DND-41 (cell line): ENCODE results near the gene ZFC3H1.
"Not testable (repeated sequence)": the region's sequence is repeated elsewhere in the genome, so short reads cannot be mapped to it uniquely, and the experiment has no call there.

ENCODE experiments used
- ATAC-seq: fragments of 200-7000 bp; cut with Tn5 transposase; 3 replicates; pipeline ENCODE4 v1.9.1; 2021; ENCODE audit warnings: low read depth; ENCODE audit not compliant: insufficient read depth
- DNase-seq: peaks from one replicate; pipeline ENCODE4 v3.0.0-alpha.2; 2020
- H2AFZ ChIP-seq: 2 replicates; pipeline ENCODE4 v1.6.0; 2012; ENCODE audit warnings: low read depth, low read length
- H3K27ac ChIP-seq: 2 replicates; pipeline ENCODE4 v1.5.1; 2012; ENCODE audit warnings: low read length, inconsistent platforms
- H3K27me3 ChIP-seq: fragments of 200-600 bp; sonication (generic); 2 replicates; pipeline ENCODE4 v1.6.0; 2012; ENCODE audit warnings: low read length, mild to moderate bottlenecking, inconsistent platforms; ENCODE audit not compliant: insufficient read depth, poor library complexity
- H3K36me3 ChIP-seq: 2 replicates; pipeline ENCODE4 v1.5.1; 2012; ENCODE audit warnings: low read length, inconsistent platforms; ENCODE audit not compliant: insufficient read depth
- H3K4me1 ChIP-seq: 2 replicates; pipeline ENCODE4 v1.5.1; 2012; ENCODE audit warnings: mild to moderate bottlenecking, low read length; ENCODE audit not compliant: insufficient read depth
- H3K4me2 ChIP-seq: 2 replicates; pipeline ENCODE4 v1.6.0; 2012; ENCODE audit warnings: mild to moderate bottlenecking, moderate library complexity, low read length, inconsistent platforms; ENCODE audit not compliant: insufficient read depth
- H3K4me3 ChIP-seq, 2 experiments: fragments of 200-600 bp in 1 of 2; shearing (Covaris generic) in 1 of 2; 2 replicates each; pipeline ENCODE4 v1.5.1; 2012 to 2016; ENCODE audit warnings: inconsistent platforms in 2 of 2, low read length in 2 of 2, mild to moderate bottlenecking in 2 of 2, low read depth in 1 of 2, moderate library complexity in 1 of 2
- H3K79me2 ChIP-seq: 2 replicates; pipeline ENCODE4 v1.6.0; 2012; ENCODE audit warnings: low read length, inconsistent platforms; ENCODE audit not compliant: insufficient read depth
- H3K9ac ChIP-seq: 2 replicates; pipeline ENCODE4 v1.6.0; 2012; ENCODE audit warnings: low read depth, mild to moderate bottlenecking, inconsistent platforms, low read length, moderate library complexity
- H3K9me3 ChIP-seq: 2 replicates; pipeline ENCODE4 v1.5.1; 2012; ENCODE audit warnings: low read length, moderate library complexity, mild to moderate bottlenecking, inconsistent platforms; ENCODE audit not compliant: insufficient read depth, severe bottlenecking
- H4K20me1 ChIP-seq: 2 replicates; pipeline ENCODE4 v1.6.0; 2012; ENCODE audit warnings: low read length; ENCODE audit not compliant: insufficient read depth
- CTCF ChIP-seq: IDR thresholded peaks from 2 replicates; pipeline ENCODE4 v1.5.1; 2012; ENCODE audit warnings: borderline replicate concordance, low read length, moderate library complexity, mild to moderate bottlenecking; ENCODE audit not compliant: poor library complexity, severe bottlenecking; ENCODE audit errors: extremely low read depth
- EZH2 ChIP-seq: IDR thresholded peaks from 3 replicates; pipeline ENCODE4 v1.6.1; 2012; ENCODE audit warnings: borderline replicate concordance, low read depth, mild to moderate bottlenecking, moderate library complexity, low read length, inconsistent platforms; ENCODE audit not compliant: severe bottlenecking

ZFC3H1 gene

GRCh38 chr12:71704920-71705319 is 41.3 kb upstream of the ZFC3H1 start:
- DNase-seq (no peak), ATAC-seq (no peak)
- Histone ChIP-seq H3K79me2 (no peaks in the 10 kb centered on the region), H4K20me1 (no peaks in the 10 kb centered on the region), H3K9me3 (no peaks in the 10 kb centered on the region), H3K9ac (no peak overlapping the region), H3K4me2 (no peak overlapping the region), H3K4me3 (no peak overlapping the region), H3K27me3 (no peaks in the 10 kb centered on the region), H2AFZ (no peak overlapping the region), H3K4me1 (no peaks in the 10 kb centered on the region), H3K27ac (no peak overlapping the region), H3K36me3 (peaks cover 37% of the 10 kb centered on the region)
- TF ChIP-seq EZH2 (no peak), CTCF (no peak)

GRCh38 chr12:71703206-71703605 is 39.6 kb upstream of the ZFC3H1 start:
- H3K9me3 ChIP-seq, result no peaks in the 10 kb centered on the region
- peaks cover 52% of the 10 kb centered on the region for H3K36me3 ChIP-seq
- TF ChIP-seq CTCF (no peak), EZH2 (no peak)
- ATAC-seq, result no peak
- DNase-seq, result no peak
- no peaks in the 10 kb centered on the region for H3K79me2 ChIP-seq
- H3K9ac ChIP-seq, result no peak overlapping the region
- no peaks in the 10 kb centered on the region for H3K27me3 ChIP-seq
- no peaks in the 10 kb centered on the region for H3K4me1 ChIP-seq
- no peak overlapping the region for H3K27ac ChIP-seq
- H2AFZ ChIP-seq, result no peak overlapping the region
- H4K20me1 ChIP-seq, result no peaks in the 10 kb centered on the region
- no peak overlapping the region for H3K4me2 ChIP-seq
- no peak overlapping the region for H3K4me3 ChIP-seq

GRCh38 chr12:71702590-71702989 is 38.9 kb upstream of the ZFC3H1 start:
- peaks cover 58% of the 10 kb centered on the region for H3K36me3 ChIP-seq
- DNase-seq (no peak), ATAC-seq (no peak)
- H3K27ac ChIP-seq, result no peak overlapping the region
- H3K9ac ChIP-seq, result no peak overlapping the region
- no peak overlapping the region for H2AFZ ChIP-seq
- H3K4me3 ChIP-seq, result no peak overlapping the region
- no peak overlapping the region for H3K4me2 ChIP-seq
- H4K20me1 ChIP-seq, result no peaks in the 10 kb centered on the region
- H3K4me1 ChIP-seq, result no peaks in the 10 kb centered on the region
- H3K27me3 ChIP-seq, result no peaks in the 10 kb centered on the region
- TF ChIP-seq CTCF (no peak), EZH2 (no peak)
- no peaks in the 10 kb centered on the region for H3K79me2 ChIP-seq
- H3K9me3 ChIP-seq, result no peaks in the 10 kb centered on the region

GRCh38 chr12:71702181-71702580 is 38.5 kb upstream of the ZFC3H1 start:
- H3K4me3 ChIP-seq, H3K4me2 ChIP-seq, H3K79me2 ChIP-seq, ATAC-seq, DNase-seq, H2AFZ ChIP-seq, H3K27me3 ChIP-seq, H3K27ac ChIP-seq, H3K9ac ChIP-seq, H3K4me1 ChIP-seq, H3K9me3 ChIP-seq, H4K20me1 ChIP-seq: not testable (repeated sequence)
- peaks cover 62% of the 10 kb centered on the region for H3K36me3 ChIP-seq
